Smooth muscle cell (in vitro differentiated cells): ENCODE results near the gene AOX1. TPM values are rescaled to one million over a fixed set of nuclear protein-coding genes. Genes with fewer than 3 reads are reported as not detected.

Experiments
- DNase-seq: peaks from one replicate; lab custom pipeline; 2025; ENCODE audit not compliant: unreplicated experiment; lab: John Stamatoyannopoulos, UW
- H2AFZ ChIP-seq: fragments of 200-600 bp; sonication (generic); 2 replicates; pipeline ENCODE4 v1.6.0; 2016; ENCODE audit warnings: antibody characterized with exemption, low read depth, mild to moderate bottlenecking
- H3F3A ChIP-seq: fragments of 200-600 bp; sonication (generic); 2 replicates; pipeline ENCODE4 v1.6.0; 2017; ENCODE audit warnings: antibody characterized with exemption, low read depth
- H3K27ac ChIP-seq: fragments of 200-600 bp; sonication (generic); 2 replicates; pipeline ENCODE4 v1.5.1; 2016; ENCODE audit warnings: low read depth, mild to moderate bottlenecking
- H3K27me3 ChIP-seq: fragments of 200-600 bp; sonication (generic); 2 replicates; pipeline ENCODE4 v1.6.1; 2016; ENCODE audit warnings: low read depth, mild to moderate bottlenecking
- H3K36me3 ChIP-seq: fragments of 200-600 bp; sonication (generic); 2 replicates; pipeline ENCODE4 v1.5.1; 2016; ENCODE audit warnings: low read depth
- H3K4me1 ChIP-seq: fragments of 200-600 bp; sonication (generic); 2 replicates; pipeline ENCODE4 v1.5.1; 2016; ENCODE audit warnings: low read depth
- H3K4me2 ChIP-seq: fragments of 200-600 bp; sonication (generic); 2 replicates; pipeline ENCODE4 v1.6.0; 2016; ENCODE audit warnings: mild to moderate bottlenecking
- H3K4me3 ChIP-seq: fragments of 200-600 bp; sonication (generic); 2 replicates; pipeline ENCODE4 v1.5.1; 2016; ENCODE audit warnings: mild to moderate bottlenecking
- H3K79me2 ChIP-seq: fragments of 200-600 bp; sonication (generic); 2 replicates; pipeline ENCODE4 v1.6.0; 2016; ENCODE audit warnings: low read depth, mild to moderate bottlenecking
- H3K9ac ChIP-seq: fragments of 200-600 bp; sonication (generic); 2 replicates; pipeline ENCODE4 v1.6.0; 2016; ENCODE audit warnings: low read depth
- H3K9me3 ChIP-seq: fragments of 200-600 bp; sonication (generic); replicated peaks from 2 replicates; pipeline ENCODE4 v1.5.1; 2016; ENCODE audit warnings: low read depth
- H4K20me1 ChIP-seq: fragments of 200-600 bp; sonication (generic); 2 replicates; pipeline ENCODE4 v1.6.0; 2016; ENCODE audit warnings: low read depth
- CTCF ChIP-seq: fragments of 200-600 bp; sonication (generic); IDR thresholded peaks from 2 replicates; pipeline ENCODE4 v1.5.1; 2017; ENCODE audit warnings: borderline replicate concordance, mild to moderate bottlenecking, antibody characterized with exemption; ENCODE audit not compliant: insufficient read depth, poor library complexity, severe bottlenecking
- WGBS: methylation state at CpG from one replicate; pipeline ENCODE4 v1.1.7; 2016; ENCODE audit warnings: low lambda C conversion rate; 5-methylcytosine and 5-hydroxymethylcytosine counted together
- polyA plus RNA-seq: library from polyadenylated mRNA; unstranded; fragments of >200 nt; fragmentation: Nextera tagmentation; extraction: Ambion mirVana; gene quantifications from 2 replicates; pipeline ENCODE4 v1.2.1, GENCODE V29; 2016
- total RNA-seq: library from RNA; depleted of rRNA; stranded (reverse); fragments of >200 nt; gene quantifications from 2 replicates; pipeline ENCODE4 v1.2.3, GENCODE V29; 2014

AOX1 gene
- total and polyA plus RNA-seq, 2 experiments from 2014 or later = 0.18 TPM; not detected in 1

GRCh38 chr2:200567932-200568331 lies 17.9 kb upstream of the AOX1 start:
- no peaks in the 10 kb centered on the region for H3K9me3 ChIP-seq
- no peaks in the 10 kb centered on the region for H3F3A ChIP-seq
- H3K27ac ChIP-seq = no peak overlapping the region
- TF ChIP-seq CTCF = no peak
- no peak overlapping the region for H3K4me3 ChIP-seq
- no peaks in the 10 kb centered on the region for H4K20me1 ChIP-seq
- no peak overlapping the region for H3K9ac ChIP-seq
- H2AFZ ChIP-seq = no peak overlapping the region
- no peaks in the 10 kb centered on the region for H3K4me1 ChIP-seq
- DNase-seq = no peak
- WGBS = 100% methylated on average over 3 of the region's 3 CpGs
- no peaks in the 10 kb centered on the region for H3K36me3 ChIP-seq
- H3K27me3 ChIP-seq = no peaks in the 10 kb centered on the region
- no peak overlapping the region for H3K4me2 ChIP-seq
- H3K79me2 ChIP-seq = no peaks in the 10 kb centered on the region

GRCh38 chr2:200575957-200576356 lies 9.9 kb upstream of the AOX1 start:
- Histone ChIP-seq H3K4me3 (no peak overlapping the region), H3F3A (no peaks in the 10 kb centered on the region), H3K36me3 (no peaks in the 10 kb centered on the region), H3K9me3 (no peaks in the 10 kb centered on the region), H3K27ac (no peak overlapping the region), H3K79me2 (no peaks in the 10 kb centered on the region), H3K9ac (no peak overlapping the region), H3K4me2 (no peak overlapping the region), H4K20me1 (no peaks in the 10 kb centered on the region), H2AFZ (no peak overlapping the region), H3K27me3 (no peaks in the 10 kb centered on the region), H3K4me1 (no peaks in the 10 kb centered on the region)
- TF ChIP-seq CTCF = peak; percentile 39
- DNase-seq = no peak
- 90% methylated on average over 2 of the region's 2 CpGs for WGBS

- H3K27me3 ChIP-seq = no peaks in the 10 kb centered on the region
- no peaks in the 10 kb centered on the region for H3K9me3 ChIP-seq
- no peaks in the 10 kb centered on the region for H3K4me1 ChIP-seq
- no peak overlapping the region for H3K27ac ChIP-seq
- peak; percentile 5 for TF ChIP-seq CTCF
- DNase-seq = no peak
- H3K36me3 ChIP-seq = no peaks in the 10 kb centered on the region
- no peak overlapping the region for H3K4me3 ChIP-seq
- WGBS = 97% methylated on average over 3 of the region's 3 CpGs
- H3K9ac ChIP-seq = no peak overlapping the region
- no peaks in the 10 kb centered on the region for H3F3A ChIP-seq
- H3K4me2 ChIP-seq = no peak overlapping the region
- no peaks in the 10 kb centered on the region for H3K79me2 ChIP-seq
- no peaks in the 10 kb centered on the region for H4K20me1 ChIP-seq
- no peak overlapping the region for H2AFZ ChIP-seq
Measured at GRCh38 chr2:200577027-200577426, 8.8 kb upstream of the AOX1 start.

- no peak for DNase-seq
- no peak overlapping the region for H2AFZ ChIP-seq
- H3F3A ChIP-seq = no peaks in the 10 kb centered on the region
- no peaks in the 10 kb centered on the region for H3K4me1 ChIP-seq
- no peaks in the 10 kb centered on the region for H4K20me1 ChIP-seq
- H3K36me3 ChIP-seq = no peaks in the 10 kb centered on the region
- H3K4me2 ChIP-seq = no peak overlapping the region
- H3K27ac ChIP-seq = no peak overlapping the region
- H3K9ac ChIP-seq = no peak overlapping the region
- WGBS = 88% methylated on average over 1 of the region's 1 CpG
- H3K27me3 ChIP-seq = no peaks in the 10 kb centered on the region
- TF ChIP-seq CTCF = peak; percentile 33
- H3K79me2 ChIP-seq = no peaks in the 10 kb centered on the region
- H3K9me3 ChIP-seq = no peaks in the 10 kb centered on the region
- no peak overlapping the region for H3K4me3 ChIP-seq
Measured at GRCh38 chr2:200578778-200579177, 7.0 kb upstream of the AOX1 start.
